SK-N-SH treated with all-trans-retinoic acid at 6 μM for 48 hours (cell line): ENCODE data around the gene PSORS1C2.
A peak's percentile ranks its signal among the peaks of the same experiment; 100 is the strongest.
"Not testable (repeated sequence)": the region's sequence is repeated elsewhere in the genome, so short reads cannot be mapped to it uniquely, and the experiment has no call there.

Experiments used
- ATAC-seq: fragments of 200-7000 bp; cut with Tn5 transposase; 3 replicates; pipeline ENCODE4 v1.9.1; 2020; ENCODE audit warnings: mild to moderate bottlenecking, moderate library complexity
- BACH2 ChIP-seq: fragments of 250-450 bp; sonication (Bioruptor Pico); IDR thresholded peaks from 2 replicates; pipeline ENCODE4 v1.9.0; 2021; ENCODE audit warnings: mild to moderate bottlenecking, borderline replicate concordance
- ESRRG ChIP-seq: fragments of 250-450 bp; sonication (Bioruptor Pico); IDR thresholded peaks from 2 replicates; pipeline ENCODE4 v1.6.1; 2021; ENCODE audit warnings: mild to moderate bottlenecking
- PPARA ChIP-seq: fragments of 250-450 bp; sonication (Bioruptor Pico); IDR thresholded peaks from 2 replicates; pipeline ENCODE4 v1.5.0; 2020; ENCODE audit warnings: mild to moderate bottlenecking, borderline replicate concordance
- TCF4 ChIP-seq: fragments of 250-450 bp; sonication (Bioruptor Pico); IDR thresholded peaks from 2 replicates; pipeline ENCODE4 v1.8.0; 2021; ENCODE audit warnings: mild to moderate bottlenecking, moderate library complexity, borderline replicate concordance
- ZC3H10 ChIP-seq: fragments of 250-450 bp; sonication (Bioruptor Pico); IDR thresholded peaks from 2 replicates; pipeline ENCODE4 v1.5.1; 2021; ENCODE audit warnings: mild to moderate bottlenecking, moderate library complexity
- ZFP3 ChIP-seq: fragments of 250-450 bp; sonication (Bioruptor Pico); IDR thresholded peaks from 2 replicates; pipeline ENCODE4 v1.5.0; 2020; ENCODE audit warnings: mild to moderate bottlenecking, moderate library complexity
- ZFP30 ChIP-seq: fragments of 450-650 bp; formaldehyde crosslinking; IDR thresholded peaks from 2 replicates; pipeline ENCODE4 v1.5.0; 2022; ENCODE audit warnings: mild to moderate bottlenecking, moderate library complexity
- ZNF565 ChIP-seq: fragments of 450-650 bp; formaldehyde crosslinking; conservative IDR thresholded peaks from 2 replicates; pipeline ENCODE4 v1.5.0; 2020; ENCODE audit warnings: low read depth, mild to moderate bottlenecking, moderate library complexity
- ZNF70 ChIP-seq: fragments of 450-650 bp; formaldehyde crosslinking; IDR thresholded peaks from 2 replicates; pipeline ENCODE4 v1.5.0; 2020; ENCODE audit warnings: mild to moderate bottlenecking, moderate library complexity
- ZNF8 ChIP-seq: fragments of 450-650 bp; formaldehyde crosslinking; IDR thresholded peaks from 2 replicates; pipeline ENCODE4 v1.5.0; 2020; ENCODE audit warnings: mild to moderate bottlenecking, moderate library complexity
- TF ChIP-seq, protein P1 (sequence below): fragments of 250-450 bp; sonication (Bioruptor Pico); IDR thresholded peaks from 2 replicates; pipeline ENCODE4 v1.5.1; 2020; ENCODE audit warnings: low read depth, mild to moderate bottlenecking, moderate library complexity
- TF ChIP-seq, protein P2 (sequence below): fragments of 250-450 bp; sonication (Bioruptor Pico); IDR thresholded peaks from 2 replicates; pipeline ENCODE4 v1.5.1; 2021; ENCODE audit warnings: mild to moderate bottlenecking, moderate library complexity
- TF ChIP-seq, protein P3 (sequence below): fragments of 250-450 bp; sonication (Bioruptor Pico); IDR thresholded peaks from 2 replicates; pipeline ENCODE4 v1.8.0; 2021; ENCODE audit warnings: low read depth, mild to moderate bottlenecking, moderate library complexity, borderline replicate concordance
- TF ChIP-seq, protein P4 (sequence below): fragments of 250-450 bp; sonication (Bioruptor Pico); IDR thresholded peaks from 2 replicates; pipeline ENCODE4 v1.5.0; 2020; ENCODE audit warnings: mild to moderate bottlenecking, moderate library complexity
- TF ChIP-seq, protein P5 (sequence below): fragments of 250-450 bp; sonication (Bioruptor Pico); IDR thresholded peaks from 2 replicates; pipeline ENCODE4 v1.8.0; 2020; ENCODE audit warnings: mild to moderate bottlenecking, moderate library complexity, borderline replicate concordance

Gene PSORS1C2

DNA sequence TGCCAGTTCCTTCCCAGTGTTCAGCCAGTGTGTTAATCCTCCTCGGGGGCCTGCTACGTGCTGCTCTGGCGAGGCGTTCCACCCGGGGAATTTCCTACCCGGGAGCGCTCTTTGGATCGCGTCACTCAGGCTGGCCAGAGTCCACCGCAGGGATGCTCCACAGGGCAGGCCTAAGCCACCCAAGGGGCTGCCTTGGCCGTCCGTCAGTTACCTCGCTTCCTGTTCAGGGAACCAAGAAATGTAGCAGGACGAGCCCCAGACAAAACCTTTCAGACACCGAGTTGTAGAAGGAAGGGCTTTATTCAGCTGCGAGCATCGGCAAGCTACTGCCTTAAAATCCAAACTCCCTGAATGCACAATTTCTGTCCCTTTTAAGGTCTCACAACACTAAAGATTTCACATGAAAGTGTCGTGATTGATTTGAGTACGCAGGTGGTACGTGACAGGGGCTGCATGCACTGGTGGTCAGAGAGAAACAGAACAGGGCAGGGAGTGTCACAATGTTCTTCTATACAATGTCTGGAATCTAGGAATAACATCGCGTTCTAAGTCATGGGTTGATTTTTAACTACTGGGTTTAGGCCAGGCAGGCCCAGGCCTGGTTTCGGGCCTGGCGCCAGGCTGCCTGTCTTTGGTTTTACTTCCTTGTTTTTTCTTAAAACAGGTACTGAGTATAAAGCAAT, 47.3 kb upstream of the PSORS1C2 start:
- TF ChIP-seq ZNF70 (CRISPR knock-in tag) (no peak), ZFP30 (CRISPR knock-in tag) (no peak), BACH2 (CRISPR knock-in tag) (no peak)
- TF ChIP-seq, protein P1, sequence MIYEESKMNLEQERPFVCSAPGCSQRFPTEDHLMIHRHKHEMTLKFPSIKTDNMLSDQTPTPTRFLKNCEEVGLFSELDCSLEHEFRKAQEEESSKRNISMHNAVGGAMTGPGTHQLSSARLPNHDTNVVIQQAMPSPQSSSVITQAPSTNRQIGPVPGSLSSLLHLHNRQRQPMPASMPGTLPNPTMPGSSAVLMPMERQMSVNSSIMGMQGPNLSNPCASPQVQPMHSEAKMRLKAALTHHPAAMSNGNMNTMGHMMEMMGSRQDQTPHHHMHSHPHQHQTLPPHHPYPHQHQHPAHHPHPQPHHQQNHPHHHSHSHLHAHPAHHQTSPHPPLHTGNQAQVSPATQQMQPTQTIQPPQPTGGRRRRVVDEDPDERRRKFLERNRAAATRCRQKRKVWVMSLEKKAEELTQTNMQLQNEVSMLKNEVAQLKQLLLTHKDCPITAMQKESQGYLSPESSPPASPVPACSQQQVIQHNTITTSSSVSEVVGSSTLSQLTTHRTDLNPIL, result no peak
- TF ChIP-seq, protein P2, sequence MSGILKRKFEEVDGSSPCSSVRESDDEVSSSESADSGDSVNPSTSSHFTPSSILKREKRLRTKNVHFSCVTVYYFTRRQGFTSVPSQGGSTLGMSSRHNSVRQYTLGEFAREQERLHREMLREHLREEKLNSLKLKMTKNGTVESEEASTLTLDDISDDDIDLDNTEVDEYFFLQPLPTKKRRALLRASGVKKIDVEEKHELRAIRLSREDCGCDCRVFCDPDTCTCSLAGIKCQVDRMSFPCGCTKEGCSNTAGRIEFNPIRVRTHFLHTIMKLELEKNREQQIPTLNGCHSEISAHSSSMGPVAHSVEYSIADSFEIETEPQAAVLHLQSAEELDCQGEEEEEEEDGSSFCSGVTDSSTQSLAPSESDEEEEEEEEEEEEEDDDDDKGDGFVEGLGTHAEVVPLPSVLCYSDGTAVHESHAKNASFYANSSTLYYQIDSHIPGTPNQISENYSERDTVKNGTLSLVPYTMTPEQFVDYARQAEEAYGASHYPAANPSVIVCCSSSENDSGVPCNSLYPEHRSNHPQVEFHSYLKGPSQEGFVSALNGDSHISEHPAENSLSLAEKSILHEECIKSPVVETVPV (CRISPR knock-in tag), result no peak
- TF ChIP-seq, protein P3, sequence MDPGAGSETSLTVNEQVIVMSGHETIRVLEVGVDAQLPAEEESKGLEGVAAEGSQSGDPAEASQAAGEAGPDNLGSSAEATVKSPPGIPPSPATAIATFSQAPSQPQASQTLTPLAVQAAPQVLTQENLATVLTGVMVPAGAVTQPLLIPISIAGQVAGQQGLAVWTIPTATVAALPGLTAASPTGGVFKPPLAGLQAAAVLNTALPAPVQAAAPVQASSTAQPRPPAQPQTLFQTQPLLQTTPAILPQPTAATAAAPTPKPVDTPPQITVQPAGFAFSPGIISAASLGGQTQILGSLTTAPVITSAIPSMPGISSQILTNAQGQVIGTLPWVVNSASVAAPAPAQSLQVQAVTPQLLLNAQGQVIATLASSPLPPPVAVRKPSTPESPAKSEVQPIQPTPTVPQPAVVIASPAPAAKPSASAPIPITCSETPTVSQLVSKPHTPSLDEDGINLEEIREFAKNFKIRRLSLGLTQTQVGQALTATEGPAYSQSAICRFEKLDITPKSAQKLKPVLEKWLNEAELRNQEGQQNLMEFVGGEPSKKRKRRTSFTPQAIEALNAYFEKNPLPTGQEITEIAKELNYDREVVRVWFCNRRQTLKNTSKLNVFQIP (CRISPR knock-in tag), result no peak
- ATAC-seq, result no peak

DNA sequence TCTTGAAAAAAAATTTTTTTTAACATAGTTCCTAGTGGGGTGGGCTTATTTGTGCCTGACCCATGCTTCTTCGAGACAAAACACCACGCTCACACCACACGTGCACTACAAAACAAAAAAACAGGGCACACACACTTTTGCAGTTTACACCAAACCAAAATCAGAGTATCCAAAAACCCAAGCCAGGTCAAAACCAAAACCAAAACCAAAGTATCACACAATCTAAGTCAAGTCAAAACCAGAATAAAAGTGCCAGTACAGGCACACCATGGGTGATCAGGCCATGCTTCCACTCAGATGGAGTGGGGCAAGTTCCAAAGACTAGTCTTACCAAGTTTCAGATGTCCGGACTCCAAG, 46.8 kb upstream of the PSORS1C2 start:
- not testable (repeated sequence) for ATAC-seq

DNA sequence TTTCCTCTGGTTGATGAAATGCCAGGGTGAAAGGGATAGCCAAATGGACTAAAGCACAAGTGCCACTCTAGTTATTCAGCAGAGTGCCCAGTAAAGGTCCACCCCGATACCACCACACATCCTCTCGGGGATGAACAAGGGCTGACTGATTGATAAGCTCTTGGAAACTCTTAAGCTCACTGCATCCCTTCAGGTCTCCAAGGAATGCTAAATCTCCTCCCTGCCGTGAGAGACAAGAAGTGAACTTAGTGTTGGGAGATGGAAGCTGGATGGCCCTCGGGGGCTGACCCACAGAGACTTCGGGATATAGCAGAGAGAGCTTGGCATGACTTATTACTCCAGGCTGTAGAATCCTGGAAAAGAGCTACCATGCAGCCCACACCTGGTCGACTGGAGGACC, 45.0 kb upstream of the PSORS1C2 start:
- ATAC-seq, result not testable (repeated sequence)

DNA sequence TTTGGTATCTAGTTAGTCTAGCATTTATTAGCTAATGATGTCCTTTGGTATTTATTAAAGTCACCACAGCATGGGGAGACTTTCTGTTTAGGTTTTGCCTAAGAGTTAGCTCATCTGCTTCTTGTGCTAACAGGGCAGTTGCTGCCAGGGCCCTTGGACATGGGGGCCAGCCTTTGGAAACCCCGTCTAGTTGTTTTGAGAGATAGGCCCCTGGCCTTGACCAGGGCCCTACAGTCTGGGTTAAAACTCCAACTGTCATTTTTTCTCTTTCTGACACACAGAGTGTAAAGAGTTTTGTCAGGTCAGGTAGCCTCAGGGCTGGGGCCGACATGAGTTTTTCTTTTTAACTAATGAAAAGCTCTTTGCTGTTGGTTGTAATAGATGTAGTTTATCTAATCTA, 44.4 kb upstream of the PSORS1C2 start:
- ATAC-seq, result not testable (repeated sequence)

DNA sequence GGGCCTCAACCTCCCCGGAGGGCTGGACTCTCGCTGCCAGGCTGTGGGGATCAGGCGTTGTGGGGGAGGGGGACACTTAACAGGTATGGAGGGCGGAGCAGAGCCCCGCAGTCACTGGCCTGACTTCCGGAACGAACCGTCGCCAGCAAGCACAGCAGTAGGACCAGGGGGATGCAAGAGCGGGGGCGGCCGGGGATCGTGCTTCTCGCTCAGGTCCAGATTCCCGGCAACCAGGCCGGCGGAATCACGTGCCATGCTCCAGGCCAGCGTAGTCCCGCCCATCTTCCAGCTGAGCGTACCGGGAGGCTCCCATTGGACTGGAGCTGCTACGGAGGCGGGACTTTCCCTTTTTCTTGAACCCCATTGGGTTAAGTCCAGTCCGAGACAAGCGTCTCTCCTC, 41.6 kb upstream of the PSORS1C2 start:
- ATAC-seq, result peak; percentile 40; the same call in 1 of the 3 replicates

DNA sequence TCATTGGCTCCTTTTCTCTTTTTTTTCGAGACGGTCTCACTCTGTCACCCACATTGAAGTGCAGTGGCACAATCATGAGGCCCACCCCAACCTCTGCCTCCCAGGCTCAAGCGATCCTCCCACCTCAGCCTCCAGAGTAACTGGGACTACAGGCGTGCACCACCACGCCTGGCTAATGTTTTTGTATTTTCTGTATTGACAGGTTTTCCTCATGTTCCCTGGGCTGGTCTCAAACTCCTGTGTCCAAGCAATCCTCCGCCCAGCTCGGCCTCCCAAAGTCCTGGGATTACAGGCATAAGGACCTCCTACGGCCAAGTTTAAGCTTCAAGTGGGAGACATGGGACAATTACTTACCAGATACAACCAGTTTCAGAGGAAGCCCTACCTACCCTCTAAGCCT, 41.0 kb upstream of the PSORS1C2 start:
- no peak for ATAC-seq
- TF ChIP-seq ZFP30 (CRISPR knock-in tag) (no peak), PPARA (CRISPR knock-in tag) (no peak), ZFP3 (CRISPR knock-in tag) (no peak), ESRRG (CRISPR knock-in tag) (no peak), ZC3H10 (CRISPR knock-in tag) (no peak), ZNF8 (no peak), TCF4 (CRISPR knock-in tag) (no peak)
- TF ChIP-seq, protein P4, sequence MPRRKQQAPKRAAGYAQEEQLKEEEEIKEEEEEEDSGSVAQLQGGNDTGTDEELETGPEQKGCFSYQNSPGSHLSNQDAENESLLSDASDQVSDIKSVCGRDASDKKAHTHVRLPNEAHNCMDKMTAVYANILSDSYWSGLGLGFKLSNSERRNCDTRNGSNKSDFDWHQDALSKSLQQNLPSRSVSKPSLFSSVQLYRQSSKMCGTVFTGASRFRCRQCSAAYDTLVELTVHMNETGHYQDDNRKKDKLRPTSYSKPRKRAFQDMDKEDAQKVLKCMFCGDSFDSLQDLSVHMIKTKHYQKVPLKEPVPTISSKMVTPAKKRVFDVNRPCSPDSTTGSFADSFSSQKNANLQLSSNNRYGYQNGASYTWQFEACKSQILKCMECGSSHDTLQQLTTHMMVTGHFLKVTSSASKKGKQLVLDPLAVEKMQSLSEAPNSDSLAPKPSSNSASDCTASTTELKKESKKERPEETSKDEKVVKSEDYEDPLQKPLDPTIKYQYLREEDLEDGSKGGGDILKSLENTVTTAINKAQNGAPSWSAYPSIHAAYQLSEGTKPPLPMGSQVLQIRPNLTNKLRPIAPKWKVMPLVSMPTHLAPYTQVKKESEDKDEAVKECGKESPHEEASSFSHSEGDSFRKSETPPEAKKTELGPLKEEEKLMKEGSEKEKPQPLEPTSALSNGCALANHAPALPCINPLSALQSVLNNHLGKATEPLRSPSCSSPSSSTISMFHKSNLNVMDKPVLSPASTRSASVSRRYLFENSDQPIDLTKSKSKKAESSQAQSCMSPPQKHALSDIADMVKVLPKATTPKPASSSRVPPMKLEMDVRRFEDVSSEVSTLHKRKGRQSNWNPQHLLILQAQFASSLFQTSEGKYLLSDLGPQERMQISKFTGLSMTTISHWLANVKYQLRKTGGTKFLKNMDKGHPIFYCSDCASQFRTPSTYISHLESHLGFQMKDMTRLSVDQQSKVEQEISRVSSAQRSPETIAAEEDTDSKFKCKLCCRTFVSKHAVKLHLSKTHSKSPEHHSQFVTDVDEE (CRISPR knock-in tag), result no peak
- TF ChIP-seq, protein P5, sequence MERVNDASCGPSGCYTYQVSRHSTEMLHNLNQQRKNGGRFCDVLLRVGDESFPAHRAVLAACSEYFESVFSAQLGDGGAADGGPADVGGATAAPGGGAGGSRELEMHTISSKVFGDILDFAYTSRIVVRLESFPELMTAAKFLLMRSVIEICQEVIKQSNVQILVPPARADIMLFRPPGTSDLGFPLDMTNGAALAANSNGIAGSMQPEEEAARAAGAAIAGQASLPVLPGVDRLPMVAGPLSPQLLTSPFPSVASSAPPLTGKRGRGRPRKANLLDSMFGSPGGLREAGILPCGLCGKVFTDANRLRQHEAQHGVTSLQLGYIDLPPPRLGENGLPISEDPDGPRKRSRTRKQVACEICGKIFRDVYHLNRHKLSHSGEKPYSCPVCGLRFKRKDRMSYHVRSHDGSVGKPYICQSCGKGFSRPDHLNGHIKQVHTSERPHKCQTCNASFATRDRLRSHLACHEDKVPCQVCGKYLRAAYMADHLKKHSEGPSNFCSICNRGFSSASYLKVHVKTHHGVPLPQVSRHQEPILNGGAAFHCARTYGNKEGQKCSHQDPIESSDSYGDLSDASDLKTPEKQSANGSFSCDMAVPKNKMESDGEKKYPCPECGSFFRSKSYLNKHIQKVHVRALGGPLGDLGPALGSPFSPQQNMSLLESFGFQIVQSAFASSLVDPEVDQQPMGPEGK (CRISPR knock-in tag), result no peak

More for the DNA sequence above, 41.6 kb upstream of the PSORS1C2 start:
- TF ChIP-seq, protein P1, result no peak
- no peak for TF ChIP-seq ZNF565 (CRISPR knock-in tag)
- TF ChIP-seq, protein P4 (CRISPR knock-in tag), result no peak
- TF ChIP-seq, all 23 proteins: peak for 0
